SU-DHL-6 (cell line): ENCODE data around the gene SLC12A2.

Experiments used
- CTCF ChIP-seq: fragments of 200-600 bp; sonication (generic); IDR thresholded peaks from one replicate; pipeline ENCODE4 v1.5.1; 2017; ENCODE audit warnings: antibody characterized with exemption, mild to moderate bottlenecking, low read length, moderate library complexity; ENCODE audit not compliant: insufficient read depth, poor library complexity, severe bottlenecking
- EZH2phosphoT487 ChIP-seq: fragments of 200-600 bp; sonication (generic), shearing (Covaris generic); conservative IDR thresholded peaks from 2 replicates; pipeline ENCODE4 v1.6.1; 2018; ENCODE audit warnings: mild to moderate bottlenecking, antibody characterized with exemption, low read length, moderate library complexity, mixed read lengths

GRCh38 chr5:128083811-128084227 is 253 bp downstream of the SLC12A2 start:
- TF ChIP-seq CTCF (no peak), EZH2phosphoT487 (no peak)
